ENCODE measurements around the gene WWOX. TPM values are rescaled to one million over a fixed set of nuclear protein-coding genes. Genes with fewer than 3 reads are reported as not detected.

Gene WWOX
- total and polyA plus RNA-seq, 2 donors (not counting 3 experiments of a cell fraction or from before 2014, with no cell fraction given), result 6.2 to 12.5 TPM

GRCh38 chr16:78851266-78851665, 751.8 kb downstream of the WWOX start:
- CTCF ChIA-PET, result no interaction called here
- Histone ChIP-seq H3K4me1 (ENCODE audit: control insufficient read depth, extremely low read depth, insufficient read depth, low read length) (no peaks in the 10 kb centered on the region), H3K79me2 (ENCODE audit: control insufficient read depth, insufficient read depth, low read length) (no peaks in the 10 kb centered on the region), H3K27me3 (ENCODE audit: control insufficient read depth in 2 of 2, insufficient read depth in 2 of 2, low read length in 2 of 2) (no peaks in the 10 kb centered on the region), H3K4me2 (ENCODE audit: insufficient read depth, low read length) (no peak overlapping the region), H3K9ac (replicated peaks; ENCODE audit: extremely low read depth, insufficient read depth, low read length) (no peak overlapping the region), H4K20me1 (replicated peaks; ENCODE audit: control insufficient read depth, extremely low read depth, insufficient read depth, low read length) (no peaks in the 10 kb centered on the region), H3K36me3 (ENCODE audit: control insufficient read depth in 2 of 2, extremely low read depth in 1 of 2, insufficient read depth in 2 of 2, low read length in 2 of 2) (no peaks in the 10 kb centered on the region), H2AFZ (ENCODE audit: low read depth, low read length) (no peak overlapping the region), H3K9me1 (replicated peaks; ENCODE audit: control insufficient read depth, extremely low read depth, insufficient read depth, low read length) (no peaks in the 10 kb centered on the region), H3K9me3 (replicated peaks; ENCODE audit: control insufficient read depth, insufficient read depth, low read length) (peaks cover 4% of the 10 kb centered on the region), H3K27ac (ENCODE audit: insufficient read depth, low read depth, low read length) (no peak overlapping the region), H3K4me3 (replicated peaks in 1 of 3; ENCODE audit: insufficient read depth in 1 of 3, low read depth in 1 of 3, low read length in 3 of 3) (no peak overlapping the region)
- no peak for FAIRE-seq
- intact Hi-C loops (cut with micrococcal nuclease), result no loop called here
- DNase-seq (ENCODE audit: low read depth, low spot score), result no peak
- POLR2A ChIA-PET, result no interaction called here
- TF ChIP-seq FOS (IDR thresholded peaks at IDR 0.05; ENCODE audit: borderline replicate concordance, insufficient read depth, low read length) (no peak), EZH2 (IDR thresholded peaks at IDR 0.05; ENCODE audit: borderline replicate concordance, low read depth, low read length, severe bottlenecking) (no peak), JUN (IDR thresholded peaks at IDR 0.05; ENCODE audit: borderline replicate concordance, insufficient read depth, insufficient read length, low read depth) (no peak), MYC (IDR thresholded peaks at IDR 0.05; ENCODE audit: low read depth, low read length) (no peak), POLR2A (IDR thresholded peaks at IDR 0.05; ENCODE audit: low read depth, low read length) (no peak)
- no TSS peak for BruUV-seq (replicated peaks)
- dilution Hi-C loops (cut with MboI; ENCODE audit: extremely low pct_ligation_motif_present, low sequenced_read_pairs), result no loop called here

GRCh38 chr16:78852081-78852635, 752.7 kb downstream of the WWOX start:
- Histone ChIP-seq H3K9ac (replicated peaks; ENCODE audit: extremely low read depth, insufficient read depth, low read length) (no peak overlapping the region), H3K9me1 (replicated peaks; ENCODE audit: control insufficient read depth, extremely low read depth, insufficient read depth, low read length) (no peaks in the 10 kb centered on the region), H3K4me3 (replicated peaks in 1 of 3; ENCODE audit: insufficient read depth in 1 of 3, low read depth in 1 of 3, low read length in 3 of 3) (no peak overlapping the region), H3K36me3 (ENCODE audit: control insufficient read depth in 2 of 2, extremely low read depth in 1 of 2, insufficient read depth in 2 of 2, low read length in 2 of 2) (no peaks in the 10 kb centered on the region), H3K27me3 (ENCODE audit: control insufficient read depth in 2 of 2, insufficient read depth in 2 of 2, low read length in 2 of 2) (no peaks in the 10 kb centered on the region), H3K27ac (ENCODE audit: insufficient read depth, low read depth, low read length) (no peak overlapping the region), H3K79me2 (ENCODE audit: control insufficient read depth, insufficient read depth, low read length) (no peaks in the 10 kb centered on the region), H4K20me1 (replicated peaks; ENCODE audit: control insufficient read depth, extremely low read depth, insufficient read depth, low read length) (no peaks in the 10 kb centered on the region), H3K9me3 (replicated peaks; ENCODE audit: control insufficient read depth, insufficient read depth, low read length) (peaks cover 4% of the 10 kb centered on the region), H2AFZ (ENCODE audit: low read depth, low read length) (no peak overlapping the region), H3K4me1 (ENCODE audit: control insufficient read depth, extremely low read depth, insufficient read depth, low read length) (no peaks in the 10 kb centered on the region), H3K4me2 (ENCODE audit: insufficient read depth, low read length) (no peak overlapping the region)
- dilution Hi-C loops (cut with MboI; ENCODE audit: extremely low pct_ligation_motif_present, low sequenced_read_pairs), result no loop called here
- no TSS peak for BruUV-seq (replicated peaks)
- ChIA-PET POLR2A (no interaction called here), CTCF (no interaction called here)
- no peak for FAIRE-seq
- intact Hi-C loops (cut with micrococcal nuclease), result no loop called here
- DNase-seq (ENCODE audit: low read depth, low spot score), result no peak
- TF ChIP-seq MYC (IDR thresholded peaks at IDR 0.05; ENCODE audit: low read depth, low read length), result no peak
